GM06990 (cell line): ENCODE data around the gene TCP11.

Experiments
- DNase-seq: peaks from one replicate; pipeline ENCODE4 v3.0.0-alpha.2; 2011; ENCODE audit not compliant: insufficient read length; ENCODE audit errors: extremely low read depth
- H3K27me3 ChIP-seq: replicated peaks from 2 replicates; pipeline ENCODE4 v1.6.0; 2011; ENCODE audit warnings: low read length; ENCODE audit not compliant: control insufficient read depth, insufficient read depth
- H3K36me3 ChIP-seq: 2 replicates; pipeline ENCODE4 v1.5.1; 2011; ENCODE audit warnings: low read length; ENCODE audit not compliant: control insufficient read depth, insufficient read depth
- H3K4me3 ChIP-seq: replicated peaks from 2 replicates; pipeline ENCODE4 v1.5.1; 2011; ENCODE audit warnings: low read depth, mild to moderate bottlenecking, control low read depth, low read length
- CTCF ChIP-seq: IDR thresholded peaks from 2 replicates; pipeline ENCODE4 v1.5.1; 2011; ENCODE audit warnings: low read length, control low read depth, mild to moderate bottlenecking, inconsistent platforms; ENCODE audit not compliant: insufficient read depth, poor library complexity, severe bottlenecking

The TCP11 gene

DNA sequence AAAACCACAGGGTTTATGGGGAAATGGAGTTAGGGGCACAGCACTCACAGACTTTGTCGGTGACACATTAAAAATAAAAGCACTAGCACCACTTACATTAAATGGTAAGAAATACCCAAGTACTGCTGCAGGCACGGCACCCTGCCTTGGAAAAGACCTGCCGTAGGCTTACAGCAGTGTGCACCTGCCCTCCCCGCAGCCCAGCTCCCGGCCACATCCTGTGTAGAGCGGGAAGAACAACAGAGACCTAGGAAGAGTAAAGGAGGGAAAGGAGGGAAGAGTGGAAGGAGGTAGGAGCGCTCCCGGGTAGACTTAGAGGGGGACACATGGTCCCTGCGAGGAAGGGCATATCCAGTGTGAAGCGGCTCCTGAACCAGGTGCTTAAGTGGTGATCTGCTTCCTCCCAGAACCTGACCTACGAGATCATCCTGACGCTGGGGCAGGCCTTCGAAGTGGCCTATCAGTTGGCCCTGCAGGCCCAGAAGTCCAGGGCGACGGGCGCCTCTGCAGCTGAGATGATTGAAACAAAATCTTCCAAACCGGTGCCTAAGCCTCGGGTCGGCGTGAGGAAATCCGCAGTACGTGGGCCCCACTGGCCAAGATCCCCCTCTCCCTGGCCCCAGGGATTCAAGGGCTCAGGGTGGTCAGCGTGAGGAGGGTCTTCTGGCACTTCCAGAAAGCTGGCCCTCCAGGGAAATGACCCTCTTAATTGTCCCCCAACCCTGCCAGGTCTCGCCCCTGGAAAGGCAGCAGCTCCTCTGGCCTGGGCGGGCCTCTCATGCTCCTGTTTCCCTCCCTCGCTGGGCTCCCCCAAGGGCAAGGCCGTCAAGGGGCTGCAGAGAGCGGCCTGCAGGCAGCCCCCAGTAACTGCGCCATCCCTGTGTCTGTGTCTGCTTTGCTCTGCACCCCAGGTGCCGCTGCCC, 55.5 kb downstream of the TCP11 start:
- no peak for DNase-seq
- H3K36me3 ChIP-seq = peaks cover 1% of the 10 kb centered on the region

GRCh38 chr6:35084511-35085203, 56.5 kb downstream of the TCP11 start:
- no peaks in the 10 kb centered on the region for H3K27me3 ChIP-seq
- peaks cover 1% of the 10 kb centered on the region for H3K36me3 ChIP-seq
- no peak for DNase-seq
- no peak overlapping the region for H3K4me3 ChIP-seq
- no peak for TF ChIP-seq CTCF

More for the DNA sequence above, 55.5 kb downstream of the TCP11 start:
- no peak for TF ChIP-seq CTCF
- no peaks in the 10 kb centered on the region for H3K27me3 ChIP-seq
- H3K4me3 ChIP-seq = no peak overlapping the region

GRCh38 chr6:35084041-35084491, 57.1 kb downstream of the TCP11 start:
- TF ChIP-seq CTCF = no peak
- H3K36me3 ChIP-seq = peaks cover 1% of the 10 kb centered on the region
- no peak for DNase-seq
- no peak overlapping the region for H3K4me3 ChIP-seq
- no peaks in the 10 kb centered on the region for H3K27me3 ChIP-seq

GRCh38 chr6:35083507-35083906, 57.6 kb downstream of the TCP11 start:
- no peak for DNase-seq
- Histone ChIP-seq H3K4me3 (no peak overlapping the region), H3K36me3 (peaks cover 3% of the 10 kb centered on the region), H3K27me3 (no peaks in the 10 kb centered on the region)
- TF ChIP-seq CTCF = no peak

DNA sequence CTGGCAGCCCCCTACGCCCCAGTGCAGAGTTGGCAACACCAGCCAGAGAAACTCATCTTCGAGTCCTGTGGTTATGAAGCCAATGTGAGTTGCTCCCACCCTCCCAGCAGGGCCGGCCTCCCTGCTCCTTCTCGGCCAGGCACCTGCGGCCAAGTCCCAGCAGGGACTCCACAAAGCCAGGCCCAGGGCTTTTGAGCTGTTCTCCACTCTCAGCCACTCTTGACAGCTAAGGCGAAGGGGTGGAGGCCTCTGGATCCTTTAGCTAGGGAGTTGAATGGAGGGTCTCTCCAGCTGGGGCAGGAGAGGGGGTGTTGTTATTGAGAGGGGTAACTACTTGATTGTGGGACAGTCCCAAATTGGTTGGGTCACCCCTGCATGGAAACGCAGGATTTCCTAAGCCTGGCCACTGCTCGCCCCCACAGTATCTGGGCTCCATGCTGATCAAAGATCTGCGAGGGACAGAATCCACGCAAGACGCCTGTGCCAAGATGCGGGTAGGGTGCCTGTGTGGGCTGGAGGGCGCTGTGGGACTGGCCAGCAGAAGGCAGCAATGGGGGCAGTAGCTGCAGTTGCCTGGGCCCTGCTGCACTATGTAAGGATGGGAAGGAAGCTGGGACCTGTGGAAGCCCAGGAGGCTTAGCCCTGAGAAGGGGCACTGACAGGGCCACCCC, 58.3 kb downstream of the TCP11 start:
- Histone ChIP-seq H3K27me3 (no peaks in the 10 kb centered on the region), H3K36me3 (peaks cover 3% of the 10 kb centered on the region)
- TF ChIP-seq CTCF = no peak

More for the DNA sequence above, 58.3 kb downstream of the TCP11 start:
- no peak for DNase-seq
- H3K4me3 ChIP-seq = no peak overlapping the region
